ENCODE data around the gene ARSB. TPM values are rescaled to one million over a fixed set of nuclear protein-coding genes. Genes with fewer than 3 reads are reported as not detected.

The ARSB gene
- polyA plus RNA-seq, 2 of the 4 experiments (the other 2 are of a cell fraction) = 8.4 to 13.4 TPM

DNA sequence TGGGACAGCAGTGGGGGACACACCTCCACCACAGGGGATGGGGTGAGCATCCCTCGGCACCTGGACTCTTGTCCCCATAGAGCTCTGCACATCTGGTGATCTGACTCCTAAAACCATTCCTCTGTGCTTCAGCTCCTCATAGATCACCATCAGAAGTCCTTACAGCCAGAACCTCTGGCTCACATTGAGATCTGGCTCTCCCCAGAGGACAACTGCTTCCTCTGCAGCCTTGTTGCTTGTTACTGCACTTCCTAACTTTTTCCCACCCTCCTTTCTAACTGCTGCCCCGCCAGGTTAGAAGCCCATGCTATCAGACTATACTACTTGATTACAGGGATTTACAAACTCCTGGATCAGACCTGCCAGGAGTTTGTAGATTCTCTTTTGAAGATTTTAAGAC lies 64.5 kb downstream of the ARSB start:
- CTCF ChIA-PET = interaction anchor here (1.3 to 1.9 kb wide), 5 partner anchors 9 to 385 kb away, joined by 3 to 8 read pairs (median 4); no protein-coding TSS in a partner anchor
- no peak overlapping the region for H3K4me2 ChIP-seq
- H3K4me3 ChIP-seq = no peak overlapping the region
- H3K27ac ChIP-seq = no peak overlapping the region
- H3K9me3 ChIP-seq = no peaks in the 10 kb centered on the region
- H3K4me1 ChIP-seq = no peaks in the 10 kb centered on the region
- 100% methylated on average over 2 of the region's 2 CpGs for WGBS (ENCODE audit: missing lambda C conversion rate)
- FAIRE-seq (no peak), ATAC-seq (peak; percentile 75 to 81), DNase-seq (ENCODE audit: low read depth in 1 of 2, low spot score in 1 of 2) (peak in 1 of 2 experiments; percentile 44)
- TF ChIP-seq POLR2AphosphoS2 (conservative IDR thresholded peaks at IDR 0.05; ENCODE audit: low read length) (no peak), RNF2 (IDR thresholded peaks at IDR 0.05; ENCODE audit: borderline replicate concordance, low read depth) (no peak), PHF8 (IDR thresholded peaks at IDR 0.05; ENCODE audit: borderline replicate concordance, low read depth) (no peak), EHF (CRISPR knock-in tag; IDR thresholded peaks at IDR 0.05) (no peak), EP300 (IDR thresholded peaks at IDR 0.05) (no peak), CBX8 (IDR thresholded peaks at IDR 0.05) (no peak), MAZ (IDR thresholded peaks at IDR 0.05; ENCODE audit: borderline replicate concordance, low read depth, low read length) (no peak), RAD21 (conservative IDR thresholded peaks at IDR 0.05 in 1 of 2, IDR thresholded peaks at IDR 0.05 in 1 of 2) (peak; percentile 42 to 50), ZNF302 (CRISPR knock-in tag; IDR thresholded peaks at IDR 0.05) (no peak), HOXB5 (CRISPR knock-in tag; IDR thresholded peaks at IDR 0.05) (no peak), GATA3 (IDR thresholded peaks at IDR 0.05; ENCODE audit: borderline replicate concordance) (no peak), CEBPB (IDR thresholded peaks at IDR 0.05) (no peak), HOXB13 (CRISPR knock-in tag; IDR thresholded peaks at IDR 0.05; ENCODE audit: low read depth) (no peak), NR3C1 (IDR thresholded peaks at IDR 0.05) (no peak), HOXA7 (CRISPR knock-in tag; IDR thresholded peaks at IDR 0.05) (no peak), ESRRA (IDR thresholded peaks at IDR 0.05; ENCODE audit: borderline replicate concordance, low read length) (no peak)
- TF ChIP-seq, protein P1, sequence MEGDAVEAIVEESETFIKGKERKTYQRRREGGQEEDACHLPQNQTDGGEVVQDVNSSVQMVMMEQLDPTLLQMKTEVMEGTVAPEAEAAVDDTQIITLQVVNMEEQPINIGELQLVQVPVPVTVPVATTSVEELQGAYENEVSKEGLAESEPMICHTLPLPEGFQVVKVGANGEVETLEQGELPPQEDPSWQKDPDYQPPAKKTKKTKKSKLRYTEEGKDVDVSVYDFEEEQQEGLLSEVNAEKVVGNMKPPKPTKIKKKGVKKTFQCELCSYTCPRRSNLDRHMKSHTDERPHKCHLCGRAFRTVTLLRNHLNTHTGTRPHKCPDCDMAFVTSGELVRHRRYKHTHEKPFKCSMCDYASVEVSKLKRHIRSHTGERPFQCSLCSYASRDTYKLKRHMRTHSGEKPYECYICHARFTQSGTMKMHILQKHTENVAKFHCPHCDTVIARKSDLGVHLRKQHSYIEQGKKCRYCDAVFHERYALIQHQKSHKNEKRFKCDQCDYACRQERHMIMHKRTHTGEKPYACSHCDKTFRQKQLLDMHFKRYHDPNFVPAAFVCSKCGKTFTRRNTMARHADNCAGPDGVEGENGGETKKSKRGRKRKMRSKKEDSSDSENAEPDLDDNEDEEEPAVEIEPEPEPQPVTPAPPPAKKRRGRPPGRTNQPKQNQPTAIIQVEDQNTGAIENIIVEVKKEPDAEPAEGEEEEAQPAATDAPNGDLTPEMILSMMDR (IDR thresholded peaks at IDR 0.05) = peak; percentile 28; the same call in 2 of the 3 replicates
- TF ChIP-seq, protein P2, sequence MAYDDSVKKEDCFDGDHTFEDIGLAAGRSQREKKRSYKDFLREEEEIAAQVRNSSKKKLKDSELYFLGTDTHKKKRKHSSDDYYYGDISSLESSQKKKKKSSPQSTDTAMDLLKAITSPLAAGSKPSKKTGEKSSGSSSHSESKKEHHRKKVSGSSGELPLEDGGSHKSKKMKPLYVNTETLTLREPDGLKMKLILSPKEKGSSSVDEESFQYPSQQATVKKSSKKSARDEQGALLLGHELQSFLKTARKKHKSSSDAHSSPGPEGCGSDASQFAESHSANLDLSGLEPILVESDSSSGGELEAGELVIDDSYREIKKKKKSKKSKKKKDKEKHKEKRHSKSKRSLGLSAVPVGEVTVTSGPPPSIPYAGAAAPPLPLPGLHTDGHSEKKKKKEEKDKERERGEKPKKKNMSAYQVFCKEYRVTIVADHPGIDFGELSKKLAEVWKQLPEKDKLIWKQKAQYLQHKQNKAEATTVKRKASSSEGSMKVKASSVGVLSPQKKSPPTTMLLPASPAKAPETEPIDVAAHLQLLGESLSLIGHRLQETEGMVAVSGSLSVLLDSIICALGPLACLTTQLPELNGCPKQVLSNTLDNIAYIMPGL (CRISPR knock-in tag; IDR thresholded peaks at IDR 0.05; ENCODE audit: borderline replicate concordance) = no peak
- POLR2A ChIA-PET = no interaction called here

DNA sequence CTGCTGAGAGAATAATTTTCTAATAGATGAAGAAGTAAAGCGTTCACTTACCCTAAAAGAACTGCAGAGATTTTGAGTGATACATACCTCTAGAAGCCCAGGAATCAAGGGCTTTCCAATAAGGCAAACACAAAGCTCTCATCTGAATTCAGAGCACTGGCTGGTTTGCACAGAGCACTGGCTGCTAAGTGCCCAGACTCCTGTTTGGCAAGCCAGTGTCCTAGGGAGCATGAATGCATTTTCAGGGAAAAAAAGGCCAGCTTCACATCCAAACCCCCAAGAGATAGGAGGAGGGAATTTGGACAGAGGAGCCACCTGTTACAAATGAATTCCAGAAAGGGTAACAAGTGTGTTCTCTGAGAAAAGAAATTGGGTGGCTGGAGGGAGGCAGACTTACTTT lies 65.3 kb downstream of the ARSB start:
- ATAC-seq (no peak), FAIRE-seq (no peak), DNase-seq (ENCODE audit: low read depth in 1 of 2, low spot score in 1 of 2) (no peak)
- Histone ChIP-seq H3K9me3 (no peaks in the 10 kb centered on the region), H3K27ac (no peak overlapping the region), H3K4me3 (no peak overlapping the region), H3K4me1 (no peaks in the 10 kb centered on the region), H3K4me2 (no peak overlapping the region)
- POLR2A ChIA-PET = no interaction called here
- CTCF ChIA-PET = interaction anchor here (1.6 to 1.8 kb wide), 2 partner anchors 15 to 385 kb away, joined by 3 to 5 read pairs; no protein-coding TSS in a partner anchor
- 87% methylated on average over 1 of the region's 1 CpG for WGBS (ENCODE audit: missing lambda C conversion rate)
- no peak for TF ChIP-seq RNF2 (IDR thresholded peaks at IDR 0.05; ENCODE audit: borderline replicate concordance, low read depth)

DNA sequence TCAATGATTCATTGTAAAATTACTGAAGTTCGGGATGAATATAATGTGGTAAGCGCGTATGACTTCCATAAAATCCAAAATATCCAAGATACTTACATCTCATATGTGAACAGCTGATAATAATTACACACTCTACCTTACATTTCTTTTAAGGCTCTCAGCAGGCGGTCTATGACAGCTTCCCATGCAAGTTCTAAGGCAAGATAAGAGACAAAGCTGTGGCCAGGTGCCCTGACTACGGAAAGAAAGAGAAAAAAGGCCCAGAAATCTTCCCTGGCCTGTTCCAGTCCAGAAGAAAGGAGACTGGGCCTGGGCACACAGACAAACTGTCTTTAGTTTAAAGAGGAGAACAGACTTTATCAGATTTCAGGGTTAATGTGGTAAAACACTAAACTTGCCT lies 69.1 kb downstream of the ARSB start:
- 64% methylated on average over 5 of the region's 5 CpGs for WGBS (ENCODE audit: missing lambda C conversion rate)
- H3K27ac ChIP-seq = no peak overlapping the region
- ChIA-PET POLR2A (no interaction called here), CTCF (interaction anchor here (1.2 to 1.8 kb wide), 3 partner anchors 17 to 48 kb away, joined by 4 to 6 read pairs (median 4); no protein-coding TSS in a partner anchor)
- H3K9me3 ChIP-seq = no peaks in the 10 kb centered on the region
- ATAC-seq (no peak), DNase-seq (ENCODE audit: low read depth in 1 of 2, low spot score in 1 of 2) (no peak), FAIRE-seq (no peak)
- H3K4me1 ChIP-seq = no peaks in the 10 kb centered on the region
- no peak overlapping the region for H3K4me2 ChIP-seq
- TF ChIP-seq RNF2 (IDR thresholded peaks at IDR 0.05; ENCODE audit: borderline replicate concordance, low read depth) (no peak), KDM1A (IDR thresholded peaks at IDR 0.05; ENCODE audit: low read depth) (no peak), TP53 (CRISPR knock-in tag; IDR thresholded peaks at IDR 0.05) (no peak), FOSB (CRISPR knock-in tag; IDR thresholded peaks at IDR 0.05) (no peak), HDAC2 (IDR thresholded peaks at IDR 0.05) (no peak), TFCP2L1 (CRISPR knock-in tag; IDR thresholded peaks at IDR 0.05) (no peak)
- TF ChIP-seq, protein P3, sequence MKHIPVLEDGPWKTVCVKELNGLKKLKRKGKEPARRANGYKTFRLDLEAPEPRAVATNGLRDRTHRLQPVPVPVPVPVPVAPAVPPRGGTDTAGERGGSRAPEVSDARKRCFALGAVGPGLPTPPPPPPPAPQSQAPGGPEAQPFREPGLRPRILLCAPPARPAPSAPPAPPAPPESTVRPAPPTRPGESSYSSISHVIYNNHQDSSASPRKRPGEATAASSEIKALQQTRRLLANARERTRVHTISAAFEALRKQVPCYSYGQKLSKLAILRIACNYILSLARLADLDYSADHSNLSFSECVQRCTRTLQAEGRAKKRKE (CRISPR knock-in tag; IDR thresholded peaks at IDR 0.05; ENCODE audit: low read depth) = no peak
- no peak overlapping the region for H3K4me3 ChIP-seq

All from A549 (cell line).